GM18873 (cell line): ENCODE data around the gene THY1.
"Not testable (repeated sequence)": the region's sequence is repeated elsewhere in the genome, so short reads cannot be mapped to it uniquely, and the experiment has no call there.

Source experiments
- ATAC-seq: cut with Tn5 transposase; IDR thresholded peaks from one replicate; pipeline ENCODE4 v1.9.1; 2021; ENCODE audit warnings: mild to moderate bottlenecking, moderate library complexity, moderate number of reproducible peaks; ENCODE audit not compliant: unreplicated experiment, low FRiP score

THY1 gene

GRCh38 chr11:119389611-119390254, 33.2 kb downstream of the THY1 start:
- ATAC-seq, result no peak

GRCh38 chr11:119388103-119388502, 34.9 kb downstream of the THY1 start:
- no peak for ATAC-seq

GRCh38 chr11:119384332-119384731, 38.6 kb downstream of the THY1 start:
- ATAC-seq, result no peak

GRCh38 chr11:119382513-119382912, 40.5 kb downstream of the THY1 start:
- not testable (repeated sequence) for ATAC-seq

GRCh38 chr11:119382101-119382500, 40.9 kb downstream of the THY1 start:
- ATAC-seq, result no peak

GRCh38 chr11:119381181-119381988, 41.6 kb downstream of the THY1 start, which contains the start of gene USP2:
Gene USP2 (minus strand): TSS chr11:119381690. CDS start chr11:119373480, 8,210 bp downstream.
- ATAC-seq, result peak; percentile 86

- ATAC-seq, result no peak
Observed at GRCh38 chr11:119380827-119381180, 42.2 kb downstream of the THY1 start.

- ATAC-seq, result no peak
Observed at GRCh38 chr11:119380160-119380826, 42.7 kb downstream of the THY1 start.

GRCh38 chr11:119378851-119379465, 44.0 kb downstream of the THY1 start:
- ATAC-seq, result no peak

GRCh38 chr11:119377961-119378667, 44.9 kb downstream of the THY1 start:
- ATAC-seq, result no peak

GRCh38 chr11:119377112-119377901, 45.7 kb downstream of the THY1 start:
- ATAC-seq, result no peak

- no peak for ATAC-seq
Observed at GRCh38 chr11:119376197-119376847, 46.6 kb downstream of the THY1 start.

- ATAC-seq, result no peak
Observed at GRCh38 chr11:119375337-119376196, 47.4 kb downstream of the THY1 start.

- no peak for ATAC-seq
Observed at GRCh38 chr11:119374632-119375336, 48.2 kb downstream of the THY1 start.

GRCh38 chr11:119373921-119374631, 48.9 kb downstream of the THY1 start:
- no peak for ATAC-seq

- no peak for ATAC-seq
Observed at GRCh38 chr11:119373059-119373920, 49.7 kb downstream of the THY1 start.
